ENCODE measurements around the gene UBE3D. TPM values are rescaled to one million over a fixed set of nuclear protein-coding genes. Genes with fewer than 3 reads are reported as not detected.

The UBE3D gene
- total RNA-seq, 1 experiment from 2014 or later, result 9.5 TPM

DNA sequence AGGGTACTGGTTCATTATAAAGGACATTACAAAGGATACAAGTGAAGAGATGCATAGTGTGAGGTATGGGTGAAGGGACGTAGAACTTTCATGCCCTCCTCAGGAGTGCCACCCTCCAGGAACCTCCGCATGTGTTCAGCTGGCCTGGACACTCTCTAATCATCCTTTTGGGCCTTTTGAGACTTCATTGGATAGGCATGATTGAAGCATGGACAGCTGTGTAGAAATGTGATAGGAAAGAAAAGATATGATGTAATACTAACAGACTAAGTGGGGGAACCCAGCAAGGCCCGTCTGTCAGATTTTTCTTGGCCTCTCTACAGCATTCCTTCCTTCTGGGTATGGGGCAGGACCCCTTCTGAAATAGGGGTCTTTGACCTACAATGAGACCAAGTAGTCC lies 32.9 kb upstream of the UBE3D start:
- intact Hi-C loops (cut with micrococcal nuclease; ENCODE audit: unreplicated experiment), result no loop called here
- TF ChIP-seq, protein P1, sequence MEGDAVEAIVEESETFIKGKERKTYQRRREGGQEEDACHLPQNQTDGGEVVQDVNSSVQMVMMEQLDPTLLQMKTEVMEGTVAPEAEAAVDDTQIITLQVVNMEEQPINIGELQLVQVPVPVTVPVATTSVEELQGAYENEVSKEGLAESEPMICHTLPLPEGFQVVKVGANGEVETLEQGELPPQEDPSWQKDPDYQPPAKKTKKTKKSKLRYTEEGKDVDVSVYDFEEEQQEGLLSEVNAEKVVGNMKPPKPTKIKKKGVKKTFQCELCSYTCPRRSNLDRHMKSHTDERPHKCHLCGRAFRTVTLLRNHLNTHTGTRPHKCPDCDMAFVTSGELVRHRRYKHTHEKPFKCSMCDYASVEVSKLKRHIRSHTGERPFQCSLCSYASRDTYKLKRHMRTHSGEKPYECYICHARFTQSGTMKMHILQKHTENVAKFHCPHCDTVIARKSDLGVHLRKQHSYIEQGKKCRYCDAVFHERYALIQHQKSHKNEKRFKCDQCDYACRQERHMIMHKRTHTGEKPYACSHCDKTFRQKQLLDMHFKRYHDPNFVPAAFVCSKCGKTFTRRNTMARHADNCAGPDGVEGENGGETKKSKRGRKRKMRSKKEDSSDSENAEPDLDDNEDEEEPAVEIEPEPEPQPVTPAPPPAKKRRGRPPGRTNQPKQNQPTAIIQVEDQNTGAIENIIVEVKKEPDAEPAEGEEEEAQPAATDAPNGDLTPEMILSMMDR (IDR thresholded peaks at IDR 0.05; ENCODE audit: unreplicated experiment), result no peak
- BruUV-seq (replicated peaks), result no TSS peak
- H3K27me3 Mint-ChIP-seq (ENCODE audit: unreplicated experiment), result no peaks in the 10 kb centered on the region
- H3K9me3 Mint-ChIP-seq (ENCODE audit: low read depth, unreplicated experiment), result peaks cover 2% of the 10 kb centered on the region
- no peak for DNase-seq
- no peaks in the 10 kb centered on the region for H3K36me3 Mint-ChIP-seq (ENCODE audit: insufficient read depth, unreplicated experiment)
- H3K4me3 Mint-ChIP-seq (ENCODE audit: low read depth, unreplicated experiment), result no peak overlapping the region
- CTCF ChIA-PET, result no interaction called here
- H3K4me1 Mint-ChIP-seq (ENCODE audit: low read depth, unreplicated experiment), result no peaks in the 10 kb centered on the region
- H3K27ac Mint-ChIP-seq (ENCODE audit: unreplicated experiment), result no peak overlapping the region

DNA sequence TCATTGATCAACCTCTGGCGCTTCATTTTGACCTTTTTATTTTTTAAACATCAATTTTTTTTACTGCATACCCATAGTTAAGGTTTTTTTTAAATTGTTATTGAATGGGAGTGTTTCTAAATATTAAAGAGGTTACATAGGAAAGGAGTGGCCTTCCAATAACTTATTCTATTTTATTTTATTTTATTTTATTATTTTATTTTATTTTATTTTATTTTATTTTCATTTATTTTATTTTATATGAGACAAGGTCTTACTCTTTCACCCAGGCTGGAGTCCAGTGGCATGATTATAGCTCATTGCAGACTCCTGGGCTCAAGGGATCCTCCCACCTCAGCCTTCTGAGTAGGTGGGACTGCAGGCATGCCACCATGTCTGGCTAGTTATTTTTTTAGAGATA lies 32.0 kb upstream of the UBE3D start:
- Mint-ChIP-seq H3K27ac (ENCODE audit: unreplicated experiment) (no peak overlapping the region), H3K9me3 (ENCODE audit: low read depth, unreplicated experiment) (peaks cover 2% of the 10 kb centered on the region)
- CTCF ChIA-PET, result interaction anchor here (1.2 kb wide), 1 partner anchor 10 kb away, joined by 3 read pairs; no protein-coding TSS in a partner anchor

DNA sequence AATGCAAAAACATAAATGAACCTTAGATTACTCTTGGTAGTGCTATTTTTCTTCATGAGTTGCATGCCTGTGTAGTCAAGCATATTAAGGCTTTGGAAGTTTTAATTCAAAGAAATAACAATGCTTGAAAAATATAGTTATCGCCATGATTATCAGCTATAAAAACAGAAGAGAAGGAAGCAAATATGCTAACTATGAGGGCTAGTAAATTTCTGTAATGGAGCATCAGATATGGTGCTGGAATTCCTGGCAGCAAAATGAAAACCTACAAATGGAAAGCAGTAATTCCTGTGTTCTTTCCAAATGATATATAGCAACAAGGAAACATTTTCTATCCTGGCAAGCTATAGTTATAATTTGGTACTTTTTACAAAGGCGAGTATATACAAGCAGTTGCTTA lies 31.6 kb upstream of the UBE3D start:
- H3K27ac Mint-ChIP-seq (ENCODE audit: unreplicated experiment), result no peak overlapping the region
- intact Hi-C loops (cut with micrococcal nuclease; ENCODE audit: unreplicated experiment), result no loop called here
- H3K36me3 Mint-ChIP-seq (ENCODE audit: insufficient read depth, unreplicated experiment), result no peaks in the 10 kb centered on the region
- no peaks in the 10 kb centered on the region for H3K27me3 Mint-ChIP-seq (ENCODE audit: unreplicated experiment)
- TF ChIP-seq, protein P1 (IDR thresholded peaks at IDR 0.05; ENCODE audit: unreplicated experiment), result no peak
- no peak overlapping the region for H3K4me3 Mint-ChIP-seq (ENCODE audit: low read depth, unreplicated experiment)
- peaks cover 2% of the 10 kb centered on the region for H3K9me3 Mint-ChIP-seq (ENCODE audit: low read depth, unreplicated experiment)
- CTCF ChIA-PET, result interaction anchor here (0.5 to 1.2 kb wide), 2 partner anchors 11 to 765 kb away, joined by 3 to 6 read pairs; no protein-coding TSS in a partner anchor
- BruUV-seq (replicated peaks), result no TSS peak
- no peak for DNase-seq
- H3K4me1 Mint-ChIP-seq (ENCODE audit: low read depth, unreplicated experiment), result no peaks in the 10 kb centered on the region

More for the DNA sequence above, 32.0 kb upstream of the UBE3D start:
- no peaks in the 10 kb centered on the region for H3K36me3 Mint-ChIP-seq (ENCODE audit: insufficient read depth, unreplicated experiment)
- no peak for DNase-seq
- TF ChIP-seq, protein P1 (IDR thresholded peaks at IDR 0.05; ENCODE audit: unreplicated experiment), result no peak
- intact Hi-C loops (cut with micrococcal nuclease; ENCODE audit: unreplicated experiment), result no loop called here
- no peaks in the 10 kb centered on the region for H3K27me3 Mint-ChIP-seq (ENCODE audit: unreplicated experiment)
- BruUV-seq (replicated peaks), result no TSS peak
- H3K4me3 Mint-ChIP-seq (ENCODE audit: low read depth, unreplicated experiment), result no peak overlapping the region
- H3K4me1 Mint-ChIP-seq (ENCODE audit: low read depth, unreplicated experiment), result no peaks in the 10 kb centered on the region

DNA sequence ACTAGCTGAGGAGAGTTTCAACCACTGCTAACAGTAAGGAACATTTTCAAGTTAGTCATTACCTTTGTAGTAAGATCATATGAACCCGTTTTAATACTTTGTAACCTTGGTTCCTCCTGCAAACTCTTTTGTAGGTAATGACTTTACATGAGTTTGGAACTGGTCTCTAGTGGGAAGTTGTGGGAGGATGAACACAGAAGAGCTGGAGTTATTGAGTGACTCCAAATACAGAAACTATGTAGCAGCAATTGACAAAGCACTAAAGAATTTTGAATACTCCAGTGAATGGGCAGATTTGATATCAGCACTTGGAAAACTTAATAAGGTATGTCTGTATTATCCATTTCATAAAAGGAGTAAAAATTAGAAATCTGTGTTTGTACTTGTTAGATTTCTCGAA lies 31.1 kb upstream of the UBE3D start:
- no peak for DNase-seq
- intact Hi-C loops (cut with micrococcal nuclease; ENCODE audit: unreplicated experiment), result no loop called here
- TF ChIP-seq, protein P1 (IDR thresholded peaks at IDR 0.05; ENCODE audit: unreplicated experiment), result no peak
- peaks cover 2% of the 10 kb centered on the region for H3K9me3 Mint-ChIP-seq (ENCODE audit: low read depth, unreplicated experiment)
- CTCF ChIA-PET, result interaction anchor here (0.5 kb wide), 1 partner anchor 765 kb away, joined by 6 read pairs; no protein-coding TSS in a partner anchor
- H3K4me3 Mint-ChIP-seq (ENCODE audit: low read depth, unreplicated experiment), result no peak overlapping the region
- no peaks in the 10 kb centered on the region for H3K27me3 Mint-ChIP-seq (ENCODE audit: unreplicated experiment)
- no peaks in the 10 kb centered on the region for H3K36me3 Mint-ChIP-seq (ENCODE audit: insufficient read depth, unreplicated experiment)
- no TSS peak for BruUV-seq (replicated peaks)
- no peaks in the 10 kb centered on the region for H3K4me1 Mint-ChIP-seq (ENCODE audit: low read depth, unreplicated experiment)
- H3K27ac Mint-ChIP-seq (ENCODE audit: unreplicated experiment), result no peak overlapping the region
